ENCODE measurements around the gene TMEM220. TPM values are rescaled to one million over a fixed set of nuclear protein-coding genes. Genes with fewer than 3 reads are reported as not detected.

Gene TMEM220
- total RNA-seq, 1 donor from 2014 or later: 2.3 TPM

DNA sequence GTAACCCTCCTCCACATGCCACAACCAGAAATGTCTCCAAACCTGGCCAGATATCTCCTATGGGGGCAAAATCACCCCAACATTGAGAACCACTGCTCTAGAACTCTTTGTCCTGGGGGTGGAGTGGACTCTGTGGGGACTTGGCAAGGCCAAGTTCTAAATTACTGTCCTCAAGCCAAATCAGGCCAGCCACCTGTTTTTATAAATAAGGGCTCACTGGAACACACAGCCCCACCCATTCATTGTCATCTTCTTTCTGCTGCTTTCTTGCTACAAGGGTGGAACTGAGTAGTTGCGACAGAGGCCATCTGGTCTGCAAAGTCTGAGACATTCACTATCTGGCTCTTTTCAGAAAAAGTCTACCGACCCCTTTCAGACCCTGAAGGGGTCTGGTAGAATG lies 26.8 kb upstream of the TMEM220 start:
- H3K27ac Mint-ChIP-seq (ENCODE audit: unreplicated experiment): no peak overlapping the region
- H3K27me3 Mint-ChIP-seq (ENCODE audit: unreplicated experiment): peaks cover 13% of the 10 kb centered on the region
- H3K36me3 Mint-ChIP-seq (ENCODE audit: low read depth, unreplicated experiment): no peaks in the 10 kb centered on the region
- no peaks in the 10 kb centered on the region for H3K4me1 Mint-ChIP-seq (ENCODE audit: unreplicated experiment)
- DNase-seq (ENCODE audit: low spot score): no peak
- TF ChIP-seq, protein P1, sequence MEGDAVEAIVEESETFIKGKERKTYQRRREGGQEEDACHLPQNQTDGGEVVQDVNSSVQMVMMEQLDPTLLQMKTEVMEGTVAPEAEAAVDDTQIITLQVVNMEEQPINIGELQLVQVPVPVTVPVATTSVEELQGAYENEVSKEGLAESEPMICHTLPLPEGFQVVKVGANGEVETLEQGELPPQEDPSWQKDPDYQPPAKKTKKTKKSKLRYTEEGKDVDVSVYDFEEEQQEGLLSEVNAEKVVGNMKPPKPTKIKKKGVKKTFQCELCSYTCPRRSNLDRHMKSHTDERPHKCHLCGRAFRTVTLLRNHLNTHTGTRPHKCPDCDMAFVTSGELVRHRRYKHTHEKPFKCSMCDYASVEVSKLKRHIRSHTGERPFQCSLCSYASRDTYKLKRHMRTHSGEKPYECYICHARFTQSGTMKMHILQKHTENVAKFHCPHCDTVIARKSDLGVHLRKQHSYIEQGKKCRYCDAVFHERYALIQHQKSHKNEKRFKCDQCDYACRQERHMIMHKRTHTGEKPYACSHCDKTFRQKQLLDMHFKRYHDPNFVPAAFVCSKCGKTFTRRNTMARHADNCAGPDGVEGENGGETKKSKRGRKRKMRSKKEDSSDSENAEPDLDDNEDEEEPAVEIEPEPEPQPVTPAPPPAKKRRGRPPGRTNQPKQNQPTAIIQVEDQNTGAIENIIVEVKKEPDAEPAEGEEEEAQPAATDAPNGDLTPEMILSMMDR (IDR thresholded peaks at IDR 0.05; ENCODE audit: unreplicated experiment): no peak
- H3K9me3 Mint-ChIP-seq (ENCODE audit: unreplicated experiment): no peaks in the 10 kb centered on the region
- H3K4me3 Mint-ChIP-seq (ENCODE audit: unreplicated experiment): no peak overlapping the region

DNA sequence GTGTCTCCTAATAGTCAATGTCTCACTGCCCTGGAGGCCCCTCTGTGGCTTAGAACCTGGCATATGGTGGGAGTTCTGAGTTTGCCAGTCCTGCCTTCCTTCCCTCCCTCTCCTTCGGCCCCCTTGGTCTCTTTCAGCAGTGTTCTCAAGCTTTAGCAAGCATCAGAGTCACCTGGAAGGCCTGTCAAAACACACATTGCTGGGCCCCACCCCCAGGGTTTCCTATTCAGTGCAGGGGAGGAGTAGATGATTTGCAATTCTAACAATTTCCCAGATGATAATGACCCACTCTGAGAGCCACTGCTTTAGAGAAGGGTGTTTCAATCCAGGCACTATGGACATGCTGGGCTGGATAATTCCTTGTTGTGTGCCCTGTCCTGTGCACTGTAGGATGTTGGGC lies 26.4 kb upstream of the TMEM220 start:
- TF ChIP-seq, protein P1 (IDR thresholded peaks at IDR 0.05; ENCODE audit: unreplicated experiment): no peak
- Mint-ChIP-seq H3K27me3 (ENCODE audit: unreplicated experiment) (peaks cover 13% of the 10 kb centered on the region), H3K4me1 (ENCODE audit: unreplicated experiment) (no peaks in the 10 kb centered on the region), H3K27ac (ENCODE audit: unreplicated experiment) (no peak overlapping the region), H3K4me3 (ENCODE audit: unreplicated experiment) (no peak overlapping the region), H3K9me3 (ENCODE audit: unreplicated experiment) (no peaks in the 10 kb centered on the region), H3K36me3 (ENCODE audit: low read depth, unreplicated experiment) (no peaks in the 10 kb centered on the region)
- no peak for DNase-seq (ENCODE audit: low spot score)

DNA sequence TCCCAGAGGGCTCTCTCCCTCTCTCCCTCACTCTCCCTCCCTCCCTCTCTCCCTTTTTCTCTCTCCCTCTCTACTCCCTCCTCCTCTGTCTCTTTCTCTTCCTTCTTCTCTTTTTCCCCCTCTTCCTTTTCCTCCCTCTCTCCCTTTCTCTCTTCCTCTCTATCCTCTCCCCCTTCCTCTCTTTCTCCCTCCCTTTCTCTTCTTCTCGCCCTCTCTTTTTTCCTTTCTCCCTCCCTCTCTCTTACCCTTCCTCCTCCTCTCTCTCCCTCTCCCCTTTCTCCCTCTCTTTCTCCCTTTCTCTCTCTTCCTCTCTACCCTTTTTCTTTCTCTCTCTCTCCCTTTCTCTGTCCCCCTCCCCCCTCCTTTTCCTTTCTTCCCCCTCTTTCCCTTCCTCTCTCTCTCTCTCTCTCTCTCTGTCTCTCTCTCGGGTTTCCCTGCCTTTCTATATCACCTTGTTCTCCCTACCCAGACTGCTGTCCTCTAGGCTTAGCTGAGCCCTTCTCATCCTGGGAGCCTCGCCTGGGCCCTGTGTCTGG lies 25.8 kb upstream of the TMEM220 start:
- no peak overlapping the region for H3K27ac Mint-ChIP-seq (ENCODE audit: unreplicated experiment)
- TF ChIP-seq, protein P1 (IDR thresholded peaks at IDR 0.05; ENCODE audit: unreplicated experiment): no peak
- peaks cover 13% of the 10 kb centered on the region for H3K27me3 Mint-ChIP-seq (ENCODE audit: unreplicated experiment)

DNA sequence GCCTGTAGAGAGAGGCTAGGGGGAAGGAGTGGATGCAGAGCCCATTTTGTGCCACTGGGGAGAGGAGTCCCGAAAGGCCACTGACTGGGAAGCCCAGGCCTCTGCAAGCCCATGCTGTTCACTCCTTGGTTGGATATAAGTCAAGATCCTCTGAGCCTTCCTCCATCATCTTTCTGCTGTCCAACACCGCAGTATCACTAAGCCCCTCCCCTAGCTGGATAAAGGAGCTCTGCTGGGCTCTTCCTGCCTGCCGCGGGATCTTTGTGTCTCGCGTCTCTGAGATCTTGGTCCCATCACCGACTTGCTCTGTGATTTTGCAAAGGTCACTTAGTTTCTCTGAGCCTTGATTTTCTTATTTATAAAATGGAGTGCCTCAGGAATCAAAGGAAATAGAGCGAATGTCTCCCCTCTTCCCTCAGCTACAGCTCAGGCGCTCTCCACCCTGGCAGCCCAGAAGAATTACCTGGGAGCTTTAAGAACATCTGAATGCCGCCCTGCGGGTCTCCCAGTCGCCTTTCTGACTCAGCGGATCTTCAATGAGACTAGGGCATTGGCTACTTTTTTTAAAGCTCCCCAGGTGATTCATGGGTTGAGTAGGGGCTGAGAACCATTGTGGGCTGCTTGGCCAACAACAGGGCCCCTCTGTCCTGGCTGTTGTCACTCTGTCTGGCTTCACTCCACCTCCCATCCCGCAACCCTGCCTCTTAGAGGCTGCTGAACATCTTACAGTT lies 25.2 kb upstream of the TMEM220 start:
- no peak overlapping the region for H3K4me3 Mint-ChIP-seq (ENCODE audit: unreplicated experiment)
- no peak overlapping the region for H3K27ac Mint-ChIP-seq (ENCODE audit: unreplicated experiment)
- H3K27me3 Mint-ChIP-seq (ENCODE audit: unreplicated experiment): peaks cover 13% of the 10 kb centered on the region
- DNase-seq (ENCODE audit: low spot score): peak; percentile 24
- no peaks in the 10 kb centered on the region for H3K36me3 Mint-ChIP-seq (ENCODE audit: low read depth, unreplicated experiment)
- H3K9me3 Mint-ChIP-seq (ENCODE audit: unreplicated experiment): no peaks in the 10 kb centered on the region
- TF ChIP-seq, protein P1 (IDR thresholded peaks at IDR 0.05; ENCODE audit: unreplicated experiment): no peak
- H3K4me1 Mint-ChIP-seq (ENCODE audit: unreplicated experiment): no peaks in the 10 kb centered on the region

More for the DNA sequence above, 25.8 kb upstream of the TMEM220 start:
- no peaks in the 10 kb centered on the region for H3K36me3 Mint-ChIP-seq (ENCODE audit: low read depth, unreplicated experiment)
- DNase-seq (ENCODE audit: low spot score): no peak
- H3K9me3 Mint-ChIP-seq (ENCODE audit: unreplicated experiment): no peaks in the 10 kb centered on the region
- no peaks in the 10 kb centered on the region for H3K4me1 Mint-ChIP-seq (ENCODE audit: unreplicated experiment)
- H3K4me3 Mint-ChIP-seq (ENCODE audit: unreplicated experiment): no peak overlapping the region

DNA sequence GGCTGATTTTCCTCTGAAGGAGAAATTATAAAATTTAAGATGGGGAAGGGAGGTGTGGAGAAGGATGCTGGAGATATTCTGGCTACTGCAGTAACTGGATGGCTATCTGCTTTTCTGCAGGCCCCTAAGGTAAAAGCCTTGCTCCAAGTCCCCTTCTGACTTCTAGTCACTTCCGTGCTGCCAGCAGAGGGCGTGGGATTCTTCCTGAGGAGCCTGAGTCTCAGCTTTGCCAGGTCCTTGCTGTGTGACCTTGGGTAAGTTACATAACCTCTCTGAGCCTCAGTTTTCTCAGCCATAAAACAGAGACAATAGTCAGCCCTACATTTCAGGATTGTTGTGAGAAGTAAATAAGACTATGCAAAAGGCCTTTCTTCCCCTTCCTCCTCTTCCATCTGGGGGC lies 24.3 kb upstream of the TMEM220 start:
- no peak overlapping the region for H3K4me3 Mint-ChIP-seq (ENCODE audit: unreplicated experiment)

More for the DNA sequence above, 24.3 kb upstream of the TMEM220 start:
- H3K9me3 Mint-ChIP-seq (ENCODE audit: unreplicated experiment): no peaks in the 10 kb centered on the region
- DNase-seq (ENCODE audit: low spot score): no peak
- no peaks in the 10 kb centered on the region for H3K4me1 Mint-ChIP-seq (ENCODE audit: unreplicated experiment)
- H3K36me3 Mint-ChIP-seq (ENCODE audit: low read depth, unreplicated experiment): no peaks in the 10 kb centered on the region
- peaks cover 17% of the 10 kb centered on the region for H3K27me3 Mint-ChIP-seq (ENCODE audit: unreplicated experiment)
- no peak overlapping the region for H3K27ac Mint-ChIP-seq (ENCODE audit: unreplicated experiment)
- TF ChIP-seq, protein P1 (IDR thresholded peaks at IDR 0.05; ENCODE audit: unreplicated experiment): peak; percentile 30

Data from endothelial cell (in vitro differentiated cells).